ENCODE data around the gene BMP2.

The BMP2 gene

GRCh38 chr20:6827472-6827871, 60.0 kb downstream of the BMP2 start:
- H3K4me3 ChIP-seq (ENCODE audit: low read depth, low read length) = no peak overlapping the region
- in situ Hi-C loops (cut with HindIII; ENCODE audit: low sequenced_read_pairs) = no loop called here
- TF ChIP-seq CTCF (IDR thresholded peaks at IDR 0.05; ENCODE audit: low read depth, low read length) = no peak

GRCh38 chr20:6828794-6829423, 61.4 kb downstream of the BMP2 start:
- in situ Hi-C loops (cut with HindIII; ENCODE audit: low sequenced_read_pairs) = no loop called here
- H3K4me3 ChIP-seq (ENCODE audit: low read depth, low read length) = no peak overlapping the region
- peak; percentile 53 for DNase-seq (ENCODE audit: low read depth, low spot score)
- peak; percentile 73 for TF ChIP-seq CTCF (IDR thresholded peaks at IDR 0.05; ENCODE audit: low read depth, low read length)

More at GRCh38 chr20:6827472-6827871, 60.0 kb downstream of the BMP2 start:
- no peak for DNase-seq (ENCODE audit: low read depth, low spot score)

GRCh38 chr20:6829510-6830116, 62.1 kb downstream of the BMP2 start:
- DNase-seq (ENCODE audit: low read depth, low spot score) = no peak
- TF ChIP-seq CTCF (IDR thresholded peaks at IDR 0.05; ENCODE audit: low read depth, low read length) = no peak
- in situ Hi-C loops (cut with HindIII; ENCODE audit: low sequenced_read_pairs) = no loop called here
- no peak overlapping the region for H3K4me3 ChIP-seq (ENCODE audit: low read depth, low read length)
